HG03045 (cell line): ENCODE data around the gene MBTD1.
"Not testable (repeated sequence)": the region's sequence is repeated elsewhere in the genome, so short reads cannot be mapped to it uniquely, and the experiment has no call there.

Source experiments
- ATAC-seq: cut with Tn5 transposase; IDR thresholded peaks from one replicate; pipeline ENCODE4 v1.9.1; 2021; ENCODE audit warnings: mild to moderate bottlenecking, moderate library complexity; ENCODE audit not compliant: unreplicated experiment

MBTD1 gene

GRCh38 chr17:51191895-51192294, 68.0 kb downstream of the MBTD1 start:
- ATAC-seq: no peak

GRCh38 chr17:51189628-51190027, 70.2 kb downstream of the MBTD1 start:
- no peak for ATAC-seq

GRCh38 chr17:51189162-51189561, 70.7 kb downstream of the MBTD1 start:
- ATAC-seq: no peak

GRCh38 chr17:51188271-51188833, 71.5 kb downstream of the MBTD1 start:
- ATAC-seq: no peak

- no peak for ATAC-seq
Observed at GRCh38 chr17:51185763-51186332, 74.0 kb downstream of the MBTD1 start.

GRCh38 chr17:51184124-51184523, 75.7 kb downstream of the MBTD1 start:
- no peak for ATAC-seq

- ATAC-seq: no peak
Observed at GRCh38 chr17:51180486-51180885, 79.4 kb downstream of the MBTD1 start.

- ATAC-seq: not testable (repeated sequence)
Observed at GRCh38 chr17:51172030-51172429, 87.8 kb downstream of the MBTD1 start.

GRCh38 chr17:51170736-51171135, 89.1 kb downstream of the MBTD1 start:
- ATAC-seq: no peak

- ATAC-seq: no peak
Observed at GRCh38 chr17:51169340-51169739, 90.5 kb downstream of the MBTD1 start.

GRCh38 chr17:51166987-51167931, 92.6 kb downstream of the MBTD1 start:
- ATAC-seq: peak; percentile 43

GRCh38 chr17:51166198-51166986, 93.5 kb downstream of the MBTD1 start, which contains the start of gene NME2:
Gene NME2, plus strand, starts transcription at chr17:51166411. Its CDS starts 420 bp downstream, at chr17:51166831.
- peak; percentile 86 for ATAC-seq

GRCh38 chr17:51165680-51166197, 94.1 kb downstream of the MBTD1 start:
- peak; percentile 17 for ATAC-seq

GRCh38 chr17:51164911-51165679, 94.8 kb downstream of the MBTD1 start:
- no peak for ATAC-seq

- ATAC-seq: no peak
Observed at GRCh38 chr17:51161541-51161940, 98.3 kb downstream of the MBTD1 start.

- no peak for ATAC-seq
Observed at GRCh38 chr17:51159604-51160003, 100.2 kb downstream of the MBTD1 start.

GRCh38 chr17:51155416-51155815, 104.4 kb downstream of the MBTD1 start:
- ATAC-seq: no peak

- no peak for ATAC-seq
Observed at GRCh38 chr17:51154176-51154575, 105.7 kb downstream of the MBTD1 start.

GRCh38 chr17:51153210-51154072, 106.4 kb downstream of the MBTD1 start, which contains the start of gene NME1:
Gene NME1, plus strand, starts transcription at chr17:51153559. Its CDS starts 2,096 bp downstream, at chr17:51155655.
- ATAC-seq: peak; percentile 90
